Right lobe of liver (tissue), 4 donors: ENCODE data around the gene ZFAND2B.
A peak's percentile ranks its signal among the peaks of the same experiment; 100 is the strongest.

Experiments
- POLR2A ChIP-seq: fragments of 450-650 bp; IDR thresholded peaks from one replicate; pipeline ENCODE4 v1.6.1; 2017; ENCODE audit warnings: antibody characterized with exemption, mild to moderate bottlenecking
- TF ChIP-seq, protein P1 (sequence below), 4 donors: fragments of 200-600 bp in 3 of 4; fragments of 450-650 bp in 1 of 4; IDR thresholded peaks; one replicate each; pipeline versions ENCODE4 v1.5.1 to v1.8.0; 2016 to 2022; ENCODE audit warnings: antibody characterized with exemption in 4 of 4, mild to moderate bottlenecking in 2 of 4
- donor health status: DM: no; HTN: no; CAD: no.
- donor health status: DM: no; HTN: no; CAD: no.
- donor health status: DM: no; HTN: yes; CAD: no.

DNA sequence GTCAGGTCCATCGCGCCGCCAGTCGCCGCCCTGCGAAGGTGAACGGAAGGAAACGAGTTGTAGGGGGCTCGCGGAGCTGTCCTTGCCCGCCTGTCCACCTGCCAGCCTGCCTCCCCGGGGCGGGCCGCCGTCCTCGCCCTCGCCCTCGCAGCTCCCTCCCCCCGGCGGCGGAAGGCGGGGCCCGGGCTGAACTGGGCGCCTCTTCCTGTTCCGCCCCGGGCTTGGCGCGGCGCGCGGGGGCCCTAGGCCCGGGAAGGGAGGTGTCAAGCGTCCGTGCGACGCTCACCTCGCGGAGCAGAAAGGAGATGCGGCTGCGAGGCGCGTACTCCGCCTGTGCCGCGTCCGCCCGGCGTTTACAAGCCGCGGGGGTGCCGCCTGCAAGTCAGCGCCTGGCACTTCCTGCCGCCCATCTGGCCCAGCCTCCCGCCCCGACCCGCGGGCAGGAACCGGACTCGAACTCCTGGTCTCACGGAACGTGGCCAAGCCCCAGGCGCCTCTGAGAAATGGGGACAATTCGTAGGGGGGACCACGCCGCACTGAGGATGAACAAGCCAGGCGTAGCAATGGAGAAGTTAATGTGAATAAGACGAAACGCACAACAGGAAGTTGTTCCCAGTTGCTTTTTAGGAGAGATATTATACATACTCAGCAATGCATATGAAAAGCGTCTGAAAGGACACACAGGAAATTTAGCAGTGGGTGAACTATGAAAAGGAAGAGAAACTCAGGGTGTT is 29.6 kb upstream of the ZFAND2B start, which contains the start of gene CNPPD1:
- peak; percentile 94 for TF ChIP-seq POLR2A
- TF ChIP-seq, protein P1, sequence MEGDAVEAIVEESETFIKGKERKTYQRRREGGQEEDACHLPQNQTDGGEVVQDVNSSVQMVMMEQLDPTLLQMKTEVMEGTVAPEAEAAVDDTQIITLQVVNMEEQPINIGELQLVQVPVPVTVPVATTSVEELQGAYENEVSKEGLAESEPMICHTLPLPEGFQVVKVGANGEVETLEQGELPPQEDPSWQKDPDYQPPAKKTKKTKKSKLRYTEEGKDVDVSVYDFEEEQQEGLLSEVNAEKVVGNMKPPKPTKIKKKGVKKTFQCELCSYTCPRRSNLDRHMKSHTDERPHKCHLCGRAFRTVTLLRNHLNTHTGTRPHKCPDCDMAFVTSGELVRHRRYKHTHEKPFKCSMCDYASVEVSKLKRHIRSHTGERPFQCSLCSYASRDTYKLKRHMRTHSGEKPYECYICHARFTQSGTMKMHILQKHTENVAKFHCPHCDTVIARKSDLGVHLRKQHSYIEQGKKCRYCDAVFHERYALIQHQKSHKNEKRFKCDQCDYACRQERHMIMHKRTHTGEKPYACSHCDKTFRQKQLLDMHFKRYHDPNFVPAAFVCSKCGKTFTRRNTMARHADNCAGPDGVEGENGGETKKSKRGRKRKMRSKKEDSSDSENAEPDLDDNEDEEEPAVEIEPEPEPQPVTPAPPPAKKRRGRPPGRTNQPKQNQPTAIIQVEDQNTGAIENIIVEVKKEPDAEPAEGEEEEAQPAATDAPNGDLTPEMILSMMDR (IDR thresholded peaks at IDR 0.05) = peak in 1 of 4 donors; percentile 13
